Retinal pigment epithelial cell (primary cell): Measurements from ENCODE around the gene COASY.

Experiments
- DNase-seq: peaks from one replicate; pipeline ENCODE4 v3.0.0-alpha.2; 2010; ENCODE audit warnings: low read depth
- H3K4me3 ChIP-seq: 2 replicates; pipeline ENCODE4 v1.5.1; 2011; ENCODE audit warnings: mild to moderate bottlenecking, low read length, control low read depth, moderate library complexity
- CTCF ChIP-seq: conservative IDR thresholded peaks from 2 replicates; pipeline ENCODE4 v1.5.1; 2011; ENCODE audit warnings: low read depth, low read length, control low read depth, inconsistent platforms

The COASY gene

GRCh38 chr17:42561897-42562387, at the start of gene COASY:
Gene COASY, plus strand, starts transcription at chr17:42562148. Its CDS starts 475 bp downstream, at chr17:42562623.
- TF ChIP-seq CTCF, result no peak
- peak; percentile 88 for DNase-seq
- peak within 1 kb of the TSS; percentile 93 for H3K4me3 ChIP-seq

- no peak for TF ChIP-seq CTCF
- H3K4me3 ChIP-seq, result no peak overlapping the region
- DNase-seq, result no peak
Measured at GRCh38 chr17:42512246-42512645, 49.7 kb upstream of the COASY start.

GRCh38 chr17:42512733-42513251, 49.2 kb upstream of the COASY start:
- TF ChIP-seq CTCF, result no peak
- H3K4me3 ChIP-seq, result no peak overlapping the region
- no peak for DNase-seq

- no peak for TF ChIP-seq CTCF
- no peak overlapping the region for H3K4me3 ChIP-seq
- no peak for DNase-seq
Measured at GRCh38 chr17:42513686-42514085, 48.3 kb upstream of the COASY start.

GRCh38 chr17:42514279-42514678, 47.7 kb upstream of the COASY start:
- TF ChIP-seq CTCF, result no peak
- H3K4me3 ChIP-seq, result no peak overlapping the region
- DNase-seq, result no peak

- DNase-seq, result no peak
- no peak for TF ChIP-seq CTCF
- no peak overlapping the region for H3K4me3 ChIP-seq
Measured at GRCh38 chr17:42514867-42515266, 47.1 kb upstream of the COASY start.

GRCh38 chr17:42517516-42517915, 44.4 kb upstream of the COASY start:
- H3K4me3 ChIP-seq, result no peak overlapping the region
- DNase-seq, result no peak
- TF ChIP-seq CTCF, result peak; percentile 89
